Caki2 (cell line): ENCODE results near the gene F12. TPM values are rescaled to one million over a fixed set of nuclear protein-coding genes. Genes with fewer than 3 reads are reported as not detected.
A peak's percentile ranks its signal among the peaks of the same experiment; 100 is the strongest.
"Not testable (repeated sequence)": the region's sequence is repeated elsewhere in the genome, so short reads cannot be mapped to it uniquely, and the experiment has no call there.

Source experiments
- DNase-seq: peaks from one replicate; pipeline ENCODE4 v3.0.0-alpha.2; 2015; ENCODE audit warnings: low read depth
- in situ Hi-C: cut with HindIII; loops from 2 replicates; pipeline ENCODE4 v1.10.0; 2016; ENCODE audit warnings: low sequenced_read_pairs, low pct_unique_long_range_greater_than_20kb, mixed read lengths
- total RNA-seq: library from RNA; depleted of rRNA; stranded (reverse); fragments of >200 nt; shearing (Covaris generic); gene quantifications from 2 replicates; pipeline ENCODE4 v1.2.3, GENCODE V29; 2014; ENCODE audit warnings: low replicate concordance

Gene F12
- total RNA-seq, 1 experiment from 2014 or later: 39.4 TPM

DNA sequence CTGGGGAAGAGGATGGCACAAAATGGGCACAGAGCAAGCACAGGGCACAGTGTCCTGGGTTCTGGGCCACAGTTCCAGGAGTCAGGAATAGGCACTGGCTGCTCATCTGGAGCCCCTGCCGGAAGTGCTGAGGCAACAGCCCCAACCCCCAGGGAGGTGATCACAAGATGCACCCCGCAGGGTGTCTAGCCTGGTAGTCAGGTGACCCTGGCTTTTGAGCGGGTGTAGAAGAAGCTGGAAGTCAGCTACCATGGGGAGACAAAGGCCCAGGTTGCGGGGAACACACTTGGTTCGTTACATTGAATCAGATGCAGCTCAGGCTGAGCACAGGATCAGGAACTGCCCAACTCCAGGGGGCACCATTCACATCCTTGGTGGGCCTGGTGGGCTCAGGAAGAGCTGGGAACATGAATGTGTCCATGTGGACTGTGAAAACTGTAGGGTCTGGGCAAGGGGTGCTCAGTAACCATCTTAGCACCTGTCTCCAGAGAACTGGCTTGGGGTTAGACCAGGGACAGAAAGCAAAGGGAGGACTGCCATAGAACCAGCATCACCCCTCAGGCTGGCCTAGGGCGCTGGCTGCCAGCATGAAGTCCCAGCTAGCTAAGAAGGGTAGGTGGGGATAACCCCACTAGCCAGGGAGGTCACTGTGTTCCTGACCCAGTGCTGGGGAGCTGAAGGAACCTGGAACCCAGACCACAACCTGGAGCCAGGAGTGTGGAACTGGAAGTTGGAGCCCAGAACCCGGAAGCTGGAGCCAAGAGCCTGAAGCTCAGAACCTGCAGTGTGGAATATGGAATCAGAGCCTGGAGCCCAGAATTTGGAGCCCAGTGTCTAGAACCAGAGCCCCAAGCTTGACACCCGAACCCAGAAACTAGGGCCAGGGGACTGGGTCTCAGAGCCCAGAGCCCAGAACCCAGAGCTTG lies 31.2 kb downstream of the F12 start:
- DNase-seq: no peak
- in situ Hi-C loops: no loop called here

DNA sequence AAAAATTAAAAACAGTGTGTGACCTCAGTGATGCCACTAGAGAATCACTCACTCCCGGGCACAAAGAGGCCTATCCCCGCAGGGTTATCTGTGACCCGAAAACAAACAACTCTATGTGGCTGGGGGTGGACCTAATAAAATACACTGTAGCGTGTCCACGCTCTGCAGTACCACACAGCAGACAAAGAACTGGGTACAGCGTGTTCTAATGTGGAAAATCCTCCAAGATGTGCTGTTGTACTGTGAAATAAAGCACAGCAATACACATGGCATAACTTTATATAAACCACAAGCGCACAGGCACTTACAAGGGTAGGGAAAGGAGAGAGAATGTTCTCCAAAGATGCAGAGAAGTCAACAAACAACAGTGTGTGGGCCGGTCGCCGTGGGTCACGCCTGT lies 33.3 kb downstream of the F12 start:
- DNase-seq: no peak
- in situ Hi-C loops: no loop called here

DNA sequence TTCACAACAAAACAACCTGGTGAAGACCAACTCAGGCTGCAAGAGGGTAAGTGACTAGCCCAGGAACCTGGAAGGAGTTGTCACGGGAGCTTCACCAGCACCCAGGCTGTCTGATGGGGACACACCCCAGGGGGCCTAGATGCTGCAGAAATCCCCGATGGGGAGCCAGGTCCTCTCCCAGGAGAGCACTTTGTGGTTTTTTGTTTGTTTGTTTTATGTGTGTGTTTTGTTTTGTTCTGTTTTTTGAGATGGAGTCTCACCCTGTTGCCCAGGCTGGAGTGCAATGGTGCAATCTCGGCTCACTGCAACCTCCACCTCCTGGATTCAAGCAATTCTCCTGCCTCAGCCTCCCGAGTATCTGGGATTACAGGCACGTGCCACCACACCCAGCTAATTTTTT lies 33.8 kb downstream of the F12 start:
- in situ Hi-C loops, DNase-seq: not testable (repeated sequence)

DNA sequence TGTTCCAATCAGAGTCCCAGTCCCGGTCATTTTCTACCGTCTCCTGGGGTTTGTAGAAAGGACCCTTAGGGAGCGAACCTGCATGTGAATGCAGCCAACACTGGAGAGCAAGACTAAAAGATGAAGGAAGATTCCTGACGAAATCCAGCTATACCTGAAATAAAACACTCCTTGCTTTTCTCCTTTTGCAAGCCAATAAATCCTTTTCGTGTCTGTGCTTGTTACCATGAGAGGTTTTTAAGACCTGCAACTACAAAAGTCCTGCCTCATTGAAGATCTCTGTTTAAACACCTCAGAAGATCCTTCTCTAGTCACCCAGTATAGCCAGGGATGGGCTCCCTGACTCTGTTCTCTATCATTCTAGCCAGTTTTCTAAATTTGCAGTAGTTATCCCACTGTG lies 35.2 kb downstream of the F12 start:
- no peak for DNase-seq
- in situ Hi-C loops: no loop called here

DNA sequence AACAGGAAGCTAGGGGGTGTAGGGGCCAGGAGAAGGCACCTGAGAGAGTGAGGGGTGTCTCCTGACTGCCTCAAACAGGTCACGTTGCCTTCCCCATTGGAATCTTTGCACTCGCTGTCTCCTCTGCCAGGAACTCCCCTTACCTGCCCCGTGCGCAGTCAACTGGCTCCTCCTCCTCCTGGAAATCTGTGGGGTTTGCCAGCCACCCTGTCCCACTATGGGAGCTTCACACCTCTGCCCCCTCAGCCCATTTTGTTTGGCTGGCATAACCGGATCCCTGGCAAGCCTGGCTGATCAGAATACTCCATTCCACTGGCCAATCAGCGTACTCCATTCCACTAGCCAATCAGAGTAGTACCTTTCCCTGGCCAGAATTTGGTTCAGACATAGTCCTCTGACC lies 35.6 kb downstream of the F12 start:
- no peak for DNase-seq
- in situ Hi-C loops: no loop called here

DNA sequence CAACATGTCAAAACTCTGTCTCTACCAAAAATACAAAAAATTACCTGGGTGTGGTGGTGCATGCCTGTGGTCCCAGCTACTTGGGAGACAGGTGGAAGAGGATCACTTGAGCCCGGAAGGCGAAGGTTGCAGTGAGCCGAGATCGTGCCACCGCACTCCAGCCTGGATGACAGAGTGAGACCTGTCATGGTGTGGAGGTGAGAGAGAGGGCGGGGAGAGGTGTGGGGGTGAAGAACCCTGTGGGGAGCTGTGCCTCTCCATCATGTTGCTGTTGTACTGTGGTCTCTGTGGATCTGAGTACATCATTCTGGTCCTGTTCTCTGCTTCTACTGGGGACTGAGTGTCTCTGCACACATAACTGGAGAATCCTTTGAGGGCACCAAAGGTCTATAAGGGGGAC lies 36.5 kb downstream of the F12 start:
- in situ Hi-C loops: no loop called here
- DNase-seq: no peak

DNA sequence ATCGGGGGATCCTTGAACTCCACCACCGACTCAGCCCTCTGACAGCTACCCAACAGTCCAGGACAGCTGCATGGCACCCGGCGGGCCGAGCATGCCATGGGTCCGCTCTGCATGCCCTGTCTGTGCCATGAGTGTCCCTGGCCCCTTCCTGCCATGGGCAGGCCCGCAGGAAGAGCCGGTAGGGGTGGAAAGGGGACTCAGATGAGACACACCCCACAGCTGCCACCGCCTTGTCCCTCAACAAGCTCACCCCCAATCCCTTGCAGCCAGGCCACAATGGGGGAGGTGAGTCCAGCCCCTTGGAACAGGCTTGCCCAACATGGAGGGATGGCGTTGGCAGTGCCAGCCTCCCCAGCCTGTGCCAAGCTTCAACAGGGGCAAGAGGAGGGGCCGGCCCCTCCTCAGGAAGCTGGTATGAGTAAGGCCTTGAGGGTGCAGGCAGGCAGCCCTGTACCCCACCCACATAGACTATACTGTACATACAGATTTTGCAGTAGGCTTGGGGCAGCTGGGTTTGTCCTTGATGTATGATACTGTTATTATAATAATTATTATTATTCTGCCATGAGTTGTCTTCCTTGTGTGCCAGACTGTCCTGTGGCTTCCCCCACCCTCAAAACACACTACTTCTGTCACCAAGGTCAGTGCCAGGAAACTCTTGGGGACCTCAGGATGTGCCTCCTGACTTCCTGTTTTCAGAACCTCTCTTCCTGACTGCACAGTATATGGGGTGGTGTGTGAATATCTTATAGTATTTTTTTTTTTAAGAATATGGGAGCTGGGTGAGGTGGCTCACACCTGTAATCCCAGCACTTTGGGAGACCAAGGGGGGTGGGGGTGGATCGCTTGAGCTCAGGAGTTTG lies 37.1 kb downstream of the F12 start:
- DNase-seq: no peak
- in situ Hi-C loops: no loop called here

DNA sequence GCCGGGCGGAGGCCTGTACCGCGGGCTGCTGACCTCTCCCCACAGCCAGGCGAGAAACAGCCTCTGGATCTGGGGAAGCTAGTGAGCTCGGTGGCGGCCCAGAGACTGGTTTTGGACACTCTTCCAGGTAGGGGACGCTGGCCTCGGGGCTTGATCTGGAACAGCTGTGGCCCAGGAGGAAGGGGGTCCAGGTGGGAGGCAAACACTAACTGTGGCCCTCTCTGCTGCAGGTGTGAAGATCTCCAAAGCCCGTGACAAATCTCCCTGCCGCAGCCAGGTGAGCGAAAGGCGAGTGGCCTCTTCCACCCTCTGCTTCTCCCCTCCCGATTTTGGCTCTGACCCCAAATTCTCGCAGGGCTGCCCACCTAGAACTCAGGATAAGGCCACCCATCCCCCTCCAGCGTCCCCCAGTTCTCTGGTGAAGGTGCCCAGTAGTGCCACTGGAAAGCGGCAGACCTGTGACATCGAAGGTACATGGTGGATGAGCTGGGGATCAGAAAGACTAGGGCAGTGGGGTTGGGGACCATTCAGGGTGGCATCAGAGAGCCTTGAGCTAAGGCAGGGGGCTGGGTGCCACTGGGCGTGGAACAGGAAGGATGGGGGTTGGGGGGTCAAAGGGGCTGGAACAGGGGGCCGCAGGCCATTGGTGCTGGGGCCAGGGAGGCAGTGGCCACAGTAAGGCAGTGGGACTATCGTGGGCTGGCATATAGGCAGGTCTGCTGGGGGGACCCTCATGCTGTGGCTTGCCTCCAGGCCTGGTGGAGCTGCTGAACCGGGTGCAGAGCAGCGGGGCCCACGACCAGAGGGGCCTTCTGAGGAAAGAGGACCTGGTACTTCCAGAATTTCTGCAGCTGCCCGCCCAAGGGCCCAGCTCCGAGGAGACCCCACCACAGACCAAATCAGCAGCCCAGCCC lies 38.0 kb downstream of the F12 start:
- in situ Hi-C loops: no loop called here
- DNase-seq: no peak

DNA sequence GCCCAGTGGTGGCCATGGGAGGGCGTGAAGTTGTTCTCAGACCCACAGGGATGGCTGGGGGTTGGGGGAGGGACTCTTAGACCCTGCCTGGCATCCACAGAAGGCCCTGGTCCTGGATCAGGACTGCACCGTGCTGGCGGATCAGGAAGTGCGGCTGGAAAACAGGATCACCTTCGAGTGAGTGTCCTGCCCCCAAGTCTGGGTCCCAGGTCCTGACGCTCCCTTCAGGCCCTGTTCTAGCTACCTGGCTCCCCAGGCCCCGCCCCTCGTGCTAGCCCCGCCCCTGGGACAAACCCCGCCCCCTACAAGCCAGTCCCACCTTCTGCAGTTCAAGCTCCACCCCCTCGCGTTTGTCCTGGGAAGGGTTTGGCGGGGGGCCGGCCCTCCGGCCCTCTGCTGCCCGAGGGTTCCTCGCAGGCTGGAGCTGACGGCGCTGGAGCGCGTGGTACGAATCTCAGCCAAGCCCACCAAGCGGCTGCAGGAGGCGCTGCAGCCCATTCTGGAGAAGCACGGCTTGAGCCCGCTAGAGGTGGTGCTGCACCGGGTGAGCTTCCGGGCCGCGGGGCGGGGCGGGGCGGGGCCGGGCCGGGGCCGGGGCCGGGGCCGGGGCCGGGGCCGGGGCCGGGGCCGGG lies 38.8 kb downstream of the F12 start:
- in situ Hi-C loops: no loop called here
- peak; percentile 96 for DNase-seq

DNA sequence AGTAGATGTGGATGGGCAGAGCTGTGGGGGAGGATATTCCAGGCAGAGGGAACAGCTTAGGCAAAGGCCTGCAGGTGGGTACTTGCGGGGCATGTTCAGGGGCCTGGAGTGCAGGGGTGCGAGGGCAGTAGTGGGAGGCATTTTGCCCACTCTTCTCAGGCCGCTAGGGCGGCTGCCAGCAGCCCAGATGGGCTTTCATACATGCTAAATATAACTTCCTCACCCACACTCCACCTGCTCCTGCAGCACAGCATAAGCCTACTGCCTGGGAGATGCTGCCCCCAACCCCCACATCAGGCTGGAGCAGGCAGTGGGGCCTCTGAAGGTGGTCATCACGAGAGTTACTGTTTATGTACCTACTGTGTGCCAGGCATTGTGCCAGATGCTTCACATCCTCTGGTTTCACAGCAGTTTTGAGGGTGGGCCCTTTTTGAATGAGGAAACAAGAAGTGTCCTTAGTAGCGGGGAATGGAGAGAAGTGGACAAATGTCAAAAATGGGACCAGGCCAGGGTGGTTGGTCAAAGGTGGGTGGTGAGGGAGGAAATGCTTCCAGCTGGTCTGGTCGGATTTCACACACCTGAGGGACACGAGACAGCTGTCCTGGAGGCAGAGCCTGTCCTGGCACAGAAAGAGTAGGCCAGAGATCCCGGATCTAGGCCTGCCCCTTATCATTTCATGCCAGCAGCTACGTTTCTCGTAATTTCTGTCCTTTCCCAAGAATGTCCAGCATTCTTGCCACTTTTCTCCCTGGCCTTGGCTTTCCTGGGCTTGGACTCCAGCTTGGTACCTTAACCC lies 39.5 kb downstream of the F12 start:
- no peak for DNase-seq
- in situ Hi-C loops: no loop called here

DNA sequence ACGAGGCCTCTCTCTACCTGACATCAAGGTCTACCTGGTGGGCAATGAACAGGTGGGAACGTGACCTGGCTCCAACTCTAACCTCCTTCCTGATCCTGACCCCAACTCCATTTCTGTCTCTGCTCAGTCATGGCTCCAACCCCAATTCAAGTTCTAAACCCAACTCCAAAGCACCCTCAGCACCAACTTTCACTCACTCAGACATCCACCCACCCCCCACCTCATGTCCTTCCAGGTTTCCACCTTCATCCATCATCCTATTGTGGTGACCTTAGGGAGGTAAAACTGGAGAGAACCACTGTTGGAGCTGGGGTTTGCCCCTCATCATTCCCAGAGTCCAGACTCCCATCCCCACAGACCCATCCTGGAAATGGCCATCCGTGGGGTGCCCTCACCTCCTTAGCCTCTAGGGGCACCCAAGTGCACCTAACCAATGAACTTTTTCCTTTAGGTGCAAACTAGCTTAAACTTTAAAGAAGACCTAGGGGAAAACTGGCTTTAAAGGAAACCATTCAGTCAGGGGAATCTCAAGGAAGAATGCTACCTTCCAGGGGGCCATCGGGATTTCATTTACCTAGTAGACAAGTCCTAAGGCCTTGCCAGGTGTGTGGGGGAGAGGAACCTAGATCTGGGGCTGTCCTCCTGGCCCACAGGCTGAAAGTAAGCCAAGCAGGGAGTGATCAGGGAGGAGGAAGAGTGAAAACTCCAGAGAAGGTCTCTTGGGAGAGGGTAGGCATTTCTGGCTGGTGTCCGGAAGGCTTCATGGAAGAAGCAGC lies 40.3 kb downstream of the F12 start:
- in situ Hi-C loops: no loop called here
- DNase-seq: no peak

DNA sequence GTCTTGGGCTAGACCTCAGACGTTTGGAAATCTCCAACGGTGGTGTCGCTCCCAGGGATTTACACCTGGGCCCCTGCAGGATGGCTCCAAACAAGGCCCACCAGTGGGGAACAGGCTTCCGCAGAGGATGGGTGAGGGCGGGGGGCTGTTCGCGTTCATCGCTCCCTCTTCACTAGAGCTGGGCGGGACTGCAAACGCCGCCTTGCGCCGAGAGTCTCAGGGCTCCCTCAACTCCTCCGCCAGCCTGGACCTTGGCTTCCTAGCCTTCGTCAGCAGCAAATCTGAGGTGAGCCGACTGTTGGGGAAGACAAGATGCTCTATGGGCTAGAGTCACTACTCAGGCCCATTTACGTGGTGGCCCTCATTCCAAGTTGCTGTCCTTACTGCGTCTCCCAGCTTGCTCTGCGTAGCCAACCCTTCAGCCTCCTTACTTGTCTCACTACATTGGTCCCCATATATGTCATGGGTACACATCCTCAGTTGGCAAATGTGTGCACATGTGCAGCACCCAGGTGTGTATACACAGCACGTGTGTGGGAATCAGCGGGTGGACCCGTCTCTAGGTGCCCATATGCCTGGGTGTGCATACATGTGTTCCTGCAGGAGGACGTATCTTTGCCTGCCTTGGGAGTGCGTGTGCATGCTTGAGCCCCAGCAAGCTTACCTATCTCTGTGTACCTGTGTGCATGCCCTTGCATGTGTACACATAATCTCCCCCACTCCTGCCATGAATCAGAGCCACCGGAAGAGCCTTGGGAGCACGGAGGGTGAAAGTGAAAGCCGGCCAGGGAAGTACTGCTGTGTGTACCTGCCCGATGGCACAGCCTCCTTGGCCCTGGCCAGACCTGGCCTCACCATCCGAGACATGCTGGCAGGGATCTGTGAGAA lies 41.1 kb downstream of the F12 start:
- in situ Hi-C loops: no loop called here

DNA sequence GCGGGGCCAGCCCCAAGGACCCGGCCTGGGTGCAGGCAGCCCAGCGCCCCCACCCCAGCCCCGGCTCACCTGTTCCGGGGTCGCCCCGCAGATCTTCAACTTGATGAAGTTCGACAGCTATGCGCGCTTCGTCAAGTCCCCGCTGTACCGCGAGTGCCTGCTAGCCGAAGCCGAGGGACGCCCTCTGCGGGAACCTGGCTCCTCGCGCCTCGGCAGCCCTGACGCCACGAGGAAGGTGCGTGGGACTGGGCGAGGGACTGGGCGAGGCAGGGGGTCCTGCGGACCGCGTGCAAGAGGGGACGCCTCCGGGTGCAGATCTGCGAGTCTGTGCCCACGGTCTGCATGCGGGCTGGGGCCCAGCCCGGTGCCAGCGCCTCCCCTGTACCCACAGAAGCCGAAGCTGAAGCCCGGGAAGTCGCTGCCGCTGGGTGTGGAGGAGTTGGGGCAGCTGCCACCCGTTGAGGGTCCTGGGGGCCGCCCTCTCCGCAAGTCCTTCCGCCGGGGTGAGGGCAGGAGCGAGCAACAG lies 42.0 kb downstream of the F12 start:
- no peak for DNase-seq
- in situ Hi-C loops: no loop called here

More for the DNA sequence above, 41.1 kb downstream of the F12 start:
- no peak for DNase-seq

DNA sequence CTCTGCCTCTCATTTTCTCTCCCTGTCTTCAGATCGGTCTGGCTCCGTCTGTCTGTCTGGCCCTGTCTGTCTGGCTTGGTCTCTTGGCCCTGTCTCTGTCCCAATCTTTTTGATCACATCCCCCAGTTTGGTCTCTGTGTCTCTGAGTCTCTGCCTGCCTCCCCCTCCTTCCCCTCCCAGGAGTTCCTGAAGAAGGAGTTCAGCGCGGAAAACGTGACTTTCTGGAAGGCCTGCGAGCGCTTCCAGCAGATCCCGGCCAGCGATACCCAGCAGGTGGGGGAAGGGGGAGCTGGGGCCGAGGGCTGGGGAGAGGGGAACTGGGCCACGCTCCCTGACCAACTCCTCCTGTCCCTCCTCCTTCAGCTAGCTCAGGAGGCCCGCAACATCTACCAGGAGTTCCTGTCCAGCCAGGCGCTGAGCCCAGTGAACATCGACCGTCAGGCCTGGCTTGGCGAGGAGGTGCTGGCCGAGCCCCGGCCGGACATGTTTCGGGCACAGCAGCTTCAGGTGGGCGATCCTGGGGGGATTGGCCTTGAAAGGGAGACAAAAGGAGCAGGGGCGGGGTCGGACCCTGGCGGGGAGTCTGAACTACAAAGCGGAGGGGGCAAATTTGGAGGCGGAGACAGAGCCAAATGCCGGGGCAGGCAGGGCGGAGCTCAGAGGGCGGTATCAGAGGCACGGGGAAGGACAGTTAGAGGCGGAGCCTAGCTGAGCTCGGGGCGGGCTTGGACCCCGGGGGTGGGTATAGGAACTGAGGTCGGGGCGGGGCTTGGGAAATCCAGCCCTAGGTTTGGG lies 42.6 kb downstream of the F12 start:
- in situ Hi-C loops: no loop called here

More for the DNA sequence above, 42.6 kb downstream of the F12 start:
- peak; percentile 74 for DNase-seq
